ENCODE data around the gene NOC4L.

DNA sequence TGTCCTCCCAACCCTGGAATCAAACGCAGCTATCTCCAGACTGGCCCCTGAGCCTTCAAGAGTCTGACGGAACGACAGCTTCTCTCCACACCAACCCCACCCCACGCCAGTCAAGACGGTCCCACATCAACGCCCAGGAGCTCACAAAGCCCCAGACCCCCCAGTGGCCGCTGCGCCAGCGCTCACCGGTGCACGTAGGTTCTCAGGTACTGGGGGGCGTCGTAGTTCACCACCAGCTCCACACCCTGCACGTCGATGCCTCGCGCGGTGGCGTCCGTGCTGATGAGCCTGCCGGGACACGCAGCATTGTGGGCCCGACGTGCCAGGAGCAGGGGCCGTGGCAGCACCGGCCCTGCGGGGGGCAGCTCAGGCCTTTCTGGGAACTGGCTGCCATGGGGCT lies 4.3 kb upstream of the NOC4L start:
- TF ChIP-seq CEBPB (IDR thresholded peaks at IDR 0.05) = no peak
- TF ChIP-seq, protein P1, sequence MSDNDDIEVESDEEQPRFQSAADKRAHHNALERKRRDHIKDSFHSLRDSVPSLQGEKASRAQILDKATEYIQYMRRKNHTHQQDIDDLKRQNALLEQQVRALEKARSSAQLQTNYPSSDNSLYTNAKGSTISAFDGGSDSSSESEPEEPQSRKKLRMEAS (IDR thresholded peaks at IDR 0.05) = no peak
- TF ChIP-seq NFIC (IDR thresholded peaks at IDR 0.05) = no peak
- no peak for TF ChIP-seq RAD21 (IDR thresholded peaks at IDR 0.05; ENCODE audit: low read depth)
- TF ChIP-seq EP300 (IDR thresholded peaks at IDR 0.05; ENCODE audit: borderline replicate concordance) = no peak
- TF ChIP-seq ZBTB7A (IDR thresholded peaks at IDR 0.05; ENCODE audit: low read depth) = no peak
- TF ChIP-seq, protein P2, sequence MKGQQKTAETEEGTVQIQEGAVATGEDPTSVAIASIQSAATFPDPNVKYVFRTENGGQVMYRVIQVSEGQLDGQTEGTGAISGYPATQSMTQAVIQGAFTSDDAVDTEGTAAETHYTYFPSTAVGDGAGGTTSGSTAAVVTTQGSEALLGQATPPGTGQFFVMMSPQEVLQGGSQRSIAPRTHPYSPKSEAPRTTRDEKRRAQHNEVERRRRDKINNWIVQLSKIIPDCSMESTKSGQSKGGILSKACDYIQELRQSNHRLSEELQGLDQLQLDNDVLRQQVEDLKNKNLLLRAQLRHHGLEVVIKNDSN (IDR thresholded peaks at IDR 0.05) = no peak
- TF ChIP-seq TAF1 (IDR thresholded peaks at IDR 0.05; ENCODE audit: low read depth) = no peak
- no peak for TF ChIP-seq FOXM1 (IDR thresholded peaks at IDR 0.05; ENCODE audit: borderline replicate concordance, low read depth)
- TF ChIP-seq, protein P3, sequence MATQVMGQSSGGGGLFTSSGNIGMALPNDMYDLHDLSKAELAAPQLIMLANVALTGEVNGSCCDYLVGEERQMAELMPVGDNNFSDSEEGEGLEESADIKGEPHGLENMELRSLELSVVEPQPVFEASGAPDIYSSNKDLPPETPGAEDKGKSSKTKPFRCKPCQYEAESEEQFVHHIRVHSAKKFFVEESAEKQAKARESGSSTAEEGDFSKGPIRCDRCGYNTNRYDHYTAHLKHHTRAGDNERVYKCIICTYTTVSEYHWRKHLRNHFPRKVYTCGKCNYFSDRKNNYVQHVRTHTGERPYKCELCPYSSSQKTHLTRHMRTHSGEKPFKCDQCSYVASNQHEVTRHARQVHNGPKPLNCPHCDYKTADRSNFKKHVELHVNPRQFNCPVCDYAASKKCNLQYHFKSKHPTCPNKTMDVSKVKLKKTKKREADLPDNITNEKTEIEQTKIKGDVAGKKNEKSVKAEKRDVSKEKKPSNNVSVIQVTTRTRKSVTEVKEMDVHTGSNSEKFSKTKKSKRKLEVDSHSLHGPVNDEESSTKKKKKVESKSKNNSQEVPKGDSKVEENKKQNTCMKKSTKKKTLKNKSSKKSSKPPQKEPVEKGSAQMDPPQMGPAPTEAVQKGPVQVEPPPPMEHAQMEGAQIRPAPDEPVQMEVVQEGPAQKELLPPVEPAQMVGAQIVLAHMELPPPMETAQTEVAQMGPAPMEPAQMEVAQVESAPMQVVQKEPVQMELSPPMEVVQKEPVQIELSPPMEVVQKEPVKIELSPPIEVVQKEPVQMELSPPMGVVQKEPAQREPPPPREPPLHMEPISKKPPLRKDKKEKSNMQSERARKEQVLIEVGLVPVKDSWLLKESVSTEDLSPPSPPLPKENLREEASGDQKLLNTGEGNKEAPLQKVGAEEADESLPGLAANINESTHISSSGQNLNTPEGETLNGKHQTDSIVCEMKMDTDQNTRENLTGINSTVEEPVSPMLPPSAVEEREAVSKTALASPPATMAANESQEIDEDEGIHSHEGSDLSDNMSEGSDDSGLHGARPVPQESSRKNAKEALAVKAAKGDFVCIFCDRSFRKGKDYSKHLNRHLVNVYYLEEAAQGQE (IDR thresholded peaks at IDR 0.05; ENCODE audit: low read depth) = no peak

All from Ishikawa (cell line).